RWPE2 (cell line): Measurements from ENCODE around the gene CRIM1.

Experiments
- ATAC-seq: fragments of 200-7000 bp; cut with Tn5 transposase; 3 replicates; pipeline ENCODE4 v1.9.1; 2021; ENCODE audit warnings: low read depth
- DNase-seq: peaks from one replicate; pipeline ENCODE4 v3.0.0-alpha.2; 2020; ENCODE audit warnings: low spot score
- H3K27ac ChIP-seq: fragments of 450-650 bp; 2 replicates; pipeline ENCODE4 v1.5.1; 2017; ENCODE audit warnings: mild to moderate bottlenecking; ENCODE audit not compliant: poor library complexity, severe bottlenecking
- H3K27me3 ChIP-seq: fragments of 250-450 bp; sonication (Bioruptor Pico); 2 replicates; pipeline ENCODE4 v1.5.1; 2021; ENCODE audit warnings: mild to moderate bottlenecking, moderate library complexity; ENCODE audit not compliant: insufficient read depth, poor library complexity, severe bottlenecking
- H3K36me3 ChIP-seq: fragments of 250-450 bp; sonication (Bioruptor Pico); 2 replicates; pipeline ENCODE4 v1.5.1; 2020; ENCODE audit warnings: low read depth, mild to moderate bottlenecking, moderate library complexity
- H3K4me1 ChIP-seq: fragments of 250-450 bp; sonication (Bioruptor Pico); 2 replicates; pipeline ENCODE4 v1.5.1; 2021; ENCODE audit warnings: mild to moderate bottlenecking, moderate library complexity; ENCODE audit not compliant: insufficient read depth, poor library complexity, severe bottlenecking
- H3K4me3 ChIP-seq: fragments of 250-450 bp; sonication (Bioruptor Pico); 2 replicates; pipeline ENCODE4 v1.5.1; 2021; ENCODE audit warnings: mild to moderate bottlenecking, moderate library complexity; ENCODE audit not compliant: severe bottlenecking
- H3K9me3 ChIP-seq: fragments of 250-450 bp; sonication (Bioruptor Pico); 2 replicates; pipeline ENCODE4 v1.5.1; 2021; ENCODE audit warnings: mild to moderate bottlenecking, moderate library complexity; ENCODE audit not compliant: severe bottlenecking
- TF ChIP-seq, protein P1 (sequence below): fragments of 450-650 bp; IDR thresholded peaks from one replicate; pipeline ENCODE4 v1.5.1; 2017; ENCODE audit warnings: mild to moderate bottlenecking, moderate library complexity; ENCODE audit not compliant: poor library complexity, severe bottlenecking

The CRIM1 gene

GRCh38 chr2:36579297-36579664, 223.7 kb downstream of the CRIM1 start:
- Histone ChIP-seq H3K9me3 (no peaks in the 10 kb centered on the region), H3K27me3 (no peaks in the 10 kb centered on the region), H3K4me3 (no peak overlapping the region), H3K36me3 (peaks cover 84% of the 10 kb centered on the region), H3K27ac (peak overlapping the region; percentile 12), H3K4me1 (peaks cover 11% of the 10 kb centered on the region)
- no peak for DNase-seq
- no peak; the same call in 2 of the 3 replicates for ATAC-seq
- TF ChIP-seq, protein P1, sequence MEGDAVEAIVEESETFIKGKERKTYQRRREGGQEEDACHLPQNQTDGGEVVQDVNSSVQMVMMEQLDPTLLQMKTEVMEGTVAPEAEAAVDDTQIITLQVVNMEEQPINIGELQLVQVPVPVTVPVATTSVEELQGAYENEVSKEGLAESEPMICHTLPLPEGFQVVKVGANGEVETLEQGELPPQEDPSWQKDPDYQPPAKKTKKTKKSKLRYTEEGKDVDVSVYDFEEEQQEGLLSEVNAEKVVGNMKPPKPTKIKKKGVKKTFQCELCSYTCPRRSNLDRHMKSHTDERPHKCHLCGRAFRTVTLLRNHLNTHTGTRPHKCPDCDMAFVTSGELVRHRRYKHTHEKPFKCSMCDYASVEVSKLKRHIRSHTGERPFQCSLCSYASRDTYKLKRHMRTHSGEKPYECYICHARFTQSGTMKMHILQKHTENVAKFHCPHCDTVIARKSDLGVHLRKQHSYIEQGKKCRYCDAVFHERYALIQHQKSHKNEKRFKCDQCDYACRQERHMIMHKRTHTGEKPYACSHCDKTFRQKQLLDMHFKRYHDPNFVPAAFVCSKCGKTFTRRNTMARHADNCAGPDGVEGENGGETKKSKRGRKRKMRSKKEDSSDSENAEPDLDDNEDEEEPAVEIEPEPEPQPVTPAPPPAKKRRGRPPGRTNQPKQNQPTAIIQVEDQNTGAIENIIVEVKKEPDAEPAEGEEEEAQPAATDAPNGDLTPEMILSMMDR, result no peak

DNA sequence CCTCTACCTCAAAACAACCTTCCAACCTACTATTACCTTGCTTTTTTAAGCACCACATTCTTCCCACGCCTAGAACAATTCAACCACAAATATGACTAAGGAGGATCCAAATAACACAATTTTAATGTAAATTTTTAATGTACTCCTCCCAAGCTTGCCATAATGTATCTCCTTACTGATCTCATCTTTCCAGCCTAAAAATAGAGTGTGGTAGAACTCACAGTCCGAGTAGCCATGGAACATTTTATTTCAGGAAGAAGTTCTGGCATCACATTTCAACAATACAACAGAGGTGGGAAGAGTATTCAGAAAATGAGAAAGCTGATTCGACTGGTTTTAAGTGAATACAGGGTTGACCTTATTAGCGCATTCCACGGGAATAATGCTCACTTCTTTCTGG, 227.0 kb downstream of the CRIM1 start:
- TF ChIP-seq, protein P1, result no peak
- ATAC-seq (no peak), DNase-seq (no peak)
- no peak overlapping the region for H3K27ac ChIP-seq
- no peaks in the 10 kb centered on the region for H3K27me3 ChIP-seq
- H3K36me3 ChIP-seq, result peaks cover 92% of the 10 kb centered on the region
- H3K9me3 ChIP-seq, result no peaks in the 10 kb centered on the region
- peaks cover 11% of the 10 kb centered on the region for H3K4me1 ChIP-seq
- H3K4me3 ChIP-seq, result no peak overlapping the region

- ATAC-seq, result no peak
- peaks cover 88% of the 10 kb centered on the region for H3K36me3 ChIP-seq
These were observed 227.4 kb downstream of the CRIM1 start for GRCh38 chr2:36582951-36583350.

GRCh38 chr2:36584148-36584794, 228.7 kb downstream of the CRIM1 start:
- Histone ChIP-seq H3K9me3 (no peaks in the 10 kb centered on the region), H3K27ac (no peak overlapping the region), H3K27me3 (no peaks in the 10 kb centered on the region), H3K4me3 (no peak overlapping the region), H3K4me1 (peaks cover 3% of the 10 kb centered on the region), H3K36me3 (peaks cover 86% of the 10 kb centered on the region)
- ATAC-seq (no peak), DNase-seq (no peak)
- TF ChIP-seq, protein P1, result no peak

More at GRCh38 chr2:36582951-36583350, 227.4 kb downstream of the CRIM1 start:
- DNase-seq, result no peak
- TF ChIP-seq, protein P1, result no peak
- Histone ChIP-seq H3K4me1 (peaks cover 11% of the 10 kb centered on the region), H3K9me3 (no peaks in the 10 kb centered on the region), H3K27ac (no peak overlapping the region), H3K4me3 (no peak overlapping the region), H3K27me3 (no peaks in the 10 kb centered on the region)

DNA sequence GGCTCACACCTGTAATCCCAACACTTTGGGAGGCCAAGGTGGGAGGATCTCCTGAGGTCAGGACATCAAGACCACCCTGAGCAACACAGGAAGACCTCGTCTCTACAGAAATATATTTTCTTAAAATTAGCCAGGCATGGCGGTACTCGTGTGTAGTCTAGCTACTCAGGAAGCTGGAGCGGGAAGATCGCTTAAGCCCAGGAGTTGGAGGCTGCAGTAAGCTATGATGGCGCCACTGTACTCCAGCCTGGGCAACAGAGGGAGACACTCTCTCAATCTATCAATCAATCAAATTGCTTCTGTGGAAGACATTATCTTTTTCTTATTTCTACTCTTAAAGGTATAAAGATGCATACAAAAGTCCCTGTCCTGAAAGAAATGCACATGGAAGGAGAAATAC, 231.1 kb downstream of the CRIM1 start:
- no peak for DNase-seq
- Histone ChIP-seq H3K36me3 (peaks cover 82% of the 10 kb centered on the region), H3K9me3 (no peaks in the 10 kb centered on the region), H3K4me3 (no peak overlapping the region), H3K27me3 (no peaks in the 10 kb centered on the region), H3K27ac (no peak overlapping the region), H3K4me1 (no peaks in the 10 kb centered on the region)
- TF ChIP-seq, protein P1, result no peak
- no peak for ATAC-seq
